KBM-7 (cell line): ENCODE measurements around the gene OCA2.
A peak's percentile ranks its signal among the peaks of the same experiment; 100 is the strongest.

ENCODE experiments used
- DNase-seq: peaks from one replicate; pipeline ENCODE4 v3.0.0-alpha.2; 2015
- in situ Hi-C: fragments of 300-500 bp; cut with MboI; formaldehyde crosslinking; loops from 2 replicates; pipeline ENCODE4 v1.14.3; 2020; ENCODE audit warnings: low sequenced_read_pairs, low pct_unique_long_range_greater_than_20kb, mixed read lengths

OCA2 gene

GRCh38 chr15:28086175-28086703 is 12.9 kb downstream of the OCA2 start:
- in situ Hi-C loops: no loop called here

GRCh38 chr15:28085489-28086174 is 13.5 kb downstream of the OCA2 start:
- in situ Hi-C loops: no loop called here
- no peak for DNase-seq

More at GRCh38 chr15:28086175-28086703, 12.9 kb downstream of the OCA2 start:
- peak; percentile 67 for DNase-seq

- no peak for DNase-seq
- in situ Hi-C loops: no loop called here
These were observed 14.6 kb downstream of the OCA2 start for GRCh38 chr15:28084547-28084946.

GRCh38 chr15:28082891-28083684 is 16.0 kb downstream of the OCA2 start:
- in situ Hi-C loops: no loop called here
- no peak for DNase-seq

DNA sequence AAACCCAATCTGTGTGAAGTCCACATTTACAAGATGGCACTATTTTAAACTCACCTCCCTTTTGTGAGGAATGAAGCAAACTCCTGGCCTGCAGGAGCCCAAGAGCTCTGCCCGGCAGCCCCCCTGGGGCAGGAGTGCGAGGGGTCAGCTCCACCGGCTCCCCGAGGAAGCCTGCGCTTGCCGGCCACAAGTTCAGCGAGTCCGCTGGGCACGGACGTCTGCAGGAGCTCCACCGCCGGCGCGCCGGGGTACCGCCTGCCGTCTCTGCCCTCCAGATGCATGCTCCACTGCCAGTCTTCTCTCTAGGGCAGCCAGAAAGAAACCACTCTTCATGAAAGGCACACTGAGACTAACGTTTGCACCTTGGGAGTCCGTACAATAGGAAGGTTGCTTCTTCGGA is 17.5 kb downstream of the OCA2 start:
- in situ Hi-C loops: no loop called here
- DNase-seq: no peak

DNA sequence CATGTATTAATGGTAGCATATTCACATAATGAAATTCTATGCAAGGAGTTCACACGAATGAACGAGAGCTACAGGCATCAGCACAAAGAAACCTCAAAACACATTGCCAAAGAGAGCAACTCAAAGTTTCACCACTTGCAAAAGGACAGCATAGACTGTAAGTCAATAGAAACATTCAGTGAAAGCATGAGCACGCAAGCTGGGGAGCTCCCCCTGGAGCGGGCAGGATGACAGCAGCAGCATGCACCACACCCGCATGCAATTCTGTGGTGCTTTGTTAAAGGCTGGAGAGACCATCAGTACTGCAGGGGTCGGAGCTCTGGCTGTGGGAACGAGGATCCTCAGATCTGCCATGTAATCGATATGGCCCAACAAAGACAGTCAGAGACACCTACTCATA is 18.7 kb downstream of the OCA2 start:
- in situ Hi-C loops: no loop called here

DNA sequence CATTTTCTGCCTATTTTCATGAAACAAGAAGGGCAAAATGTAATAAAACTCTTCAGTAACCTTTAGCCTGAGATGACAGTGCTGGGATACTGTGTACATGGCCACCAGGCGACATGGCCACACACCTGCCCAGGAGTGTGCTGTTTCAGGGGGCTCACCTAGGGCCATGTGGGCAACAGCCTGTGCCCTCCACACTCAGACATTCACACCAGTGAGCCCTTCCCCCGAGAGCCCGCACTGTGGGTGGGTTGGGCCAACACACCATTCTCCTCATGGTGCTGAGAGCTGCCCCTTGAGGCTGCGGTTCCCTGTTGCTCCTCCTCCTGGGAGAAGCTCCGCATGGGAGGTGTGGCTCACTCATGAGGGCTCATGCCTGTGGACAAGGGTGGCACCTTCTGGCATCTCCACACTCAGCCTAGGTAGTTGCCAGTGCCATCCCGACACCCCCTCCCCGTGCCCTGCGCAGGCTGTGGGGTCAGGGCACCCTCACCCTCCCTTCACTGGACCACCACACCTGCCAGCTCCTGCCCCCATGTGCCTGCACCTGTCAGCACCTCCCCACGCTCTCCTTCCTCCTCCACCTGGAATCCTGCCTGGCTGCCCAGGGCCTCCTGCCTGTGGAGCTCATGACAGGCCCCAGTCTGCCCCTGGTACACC is 19.7 kb downstream of the OCA2 start:
- DNase-seq: no peak
- in situ Hi-C loops: no loop called here

More for the DNA sequence above, 18.7 kb downstream of the OCA2 start:
- DNase-seq: no peak

DNA sequence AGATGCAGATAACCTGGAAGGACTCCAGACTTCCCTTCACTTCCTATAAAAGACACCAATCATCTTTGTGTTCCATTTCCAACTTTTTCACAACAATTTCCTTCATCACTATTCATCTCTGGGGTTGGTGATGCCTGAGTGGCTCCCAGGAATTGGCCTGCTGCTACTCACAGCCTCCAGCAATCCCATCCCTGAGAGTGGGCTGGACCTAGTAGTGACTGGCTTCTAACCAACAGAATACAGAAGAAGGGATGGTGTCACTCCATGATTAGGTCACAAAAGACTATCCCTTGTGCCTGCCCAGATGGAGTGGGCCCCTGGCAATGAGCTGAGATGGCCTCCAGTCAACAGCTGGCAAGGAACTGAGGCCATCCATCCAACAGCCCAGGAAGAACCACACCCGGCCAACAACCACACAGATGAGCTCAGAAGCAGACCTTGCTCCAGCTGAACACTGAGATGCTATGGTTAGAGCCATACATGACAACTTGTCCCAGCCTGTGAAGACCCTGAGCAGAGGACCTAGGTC is 20.9 kb downstream of the OCA2 start:
- in situ Hi-C loops: no loop called here
- DNase-seq: no peak

DNA sequence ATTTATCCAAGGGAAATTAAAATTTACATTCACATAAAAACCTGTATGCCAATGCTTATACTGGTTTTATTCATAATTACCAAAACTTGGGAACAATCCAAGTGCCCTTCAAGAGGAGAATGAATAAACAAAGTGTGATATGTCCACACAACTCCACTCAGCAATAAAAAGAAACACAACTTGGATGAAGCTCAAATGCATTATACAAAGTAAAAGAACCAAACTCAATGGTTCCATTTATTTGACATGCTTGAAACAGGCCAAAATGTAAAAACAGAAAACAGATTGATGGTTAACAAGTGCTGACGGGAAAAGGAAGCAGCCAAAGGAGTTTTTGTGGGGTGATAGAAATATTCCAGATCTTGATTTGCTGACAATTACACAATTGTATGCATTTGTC is 23.5 kb downstream of the OCA2 start:
- no peak for DNase-seq
- in situ Hi-C loops: no loop called here

DNA sequence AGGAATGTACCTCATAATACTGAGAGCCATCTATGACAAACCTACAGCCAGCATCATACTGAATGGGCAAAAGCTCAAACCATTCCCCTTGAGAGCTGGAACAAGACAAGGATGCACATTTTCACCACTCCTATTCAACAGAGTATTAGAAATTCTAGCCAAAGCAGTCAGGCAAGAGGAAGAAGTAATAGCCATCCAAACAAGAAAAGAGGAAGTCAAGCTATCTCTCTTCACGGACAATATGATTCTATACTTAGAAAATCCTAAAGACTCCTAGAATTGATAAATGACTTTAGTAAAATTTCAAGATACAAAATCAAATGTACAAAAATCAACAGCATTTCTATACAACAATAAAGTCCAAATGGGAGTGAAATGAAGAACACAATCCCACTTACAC is 30.2 kb downstream of the OCA2 start:
- in situ Hi-C loops: no loop called here
- DNase-seq: peak; percentile 32

- no peak for DNase-seq
- in situ Hi-C loops: no loop called here
These were observed 32.9 kb downstream of the OCA2 start for GRCh38 chr15:28066231-28066630.

- DNase-seq: no peak
- in situ Hi-C loops: no loop called here
These were observed 39.1 kb downstream of the OCA2 start for GRCh38 chr15:28060005-28060404.

- in situ Hi-C loops: no loop called here
- no peak for DNase-seq
These were observed 41.0 kb downstream of the OCA2 start for GRCh38 chr15:28058082-28058481.

GRCh38 chr15:28051955-28052633 is 47.0 kb downstream of the OCA2 start:
- in situ Hi-C loops: no loop called here
- no peak for DNase-seq

DNA sequence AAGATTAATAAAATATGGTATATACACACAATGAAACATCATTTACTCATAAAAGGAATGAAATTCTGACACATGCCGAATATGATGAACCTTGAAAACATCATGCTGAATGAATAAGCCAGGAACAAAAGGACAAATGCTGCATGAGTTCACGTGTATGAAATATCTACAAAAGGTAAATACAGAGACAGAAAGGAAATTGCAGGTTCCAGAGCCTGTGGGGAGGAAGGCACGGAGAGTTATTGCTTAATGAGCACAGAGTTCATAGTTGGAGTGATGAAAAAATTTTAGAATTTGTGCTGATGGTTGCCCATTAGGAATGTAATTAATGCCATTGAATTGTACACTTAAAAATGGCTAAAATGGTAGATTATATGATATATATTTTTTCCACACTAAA is 49.5 kb downstream of the OCA2 start:
- in situ Hi-C loops: no loop called here
- no peak for DNase-seq

GRCh38 chr15:28047277-28047676 is 51.8 kb downstream of the OCA2 start:
- in situ Hi-C loops: no loop called here
- no peak for DNase-seq

- in situ Hi-C loops: no loop called here
- DNase-seq: no peak
These were observed 54.9 kb downstream of the OCA2 start for GRCh38 chr15:28044121-28044672.

DNA sequence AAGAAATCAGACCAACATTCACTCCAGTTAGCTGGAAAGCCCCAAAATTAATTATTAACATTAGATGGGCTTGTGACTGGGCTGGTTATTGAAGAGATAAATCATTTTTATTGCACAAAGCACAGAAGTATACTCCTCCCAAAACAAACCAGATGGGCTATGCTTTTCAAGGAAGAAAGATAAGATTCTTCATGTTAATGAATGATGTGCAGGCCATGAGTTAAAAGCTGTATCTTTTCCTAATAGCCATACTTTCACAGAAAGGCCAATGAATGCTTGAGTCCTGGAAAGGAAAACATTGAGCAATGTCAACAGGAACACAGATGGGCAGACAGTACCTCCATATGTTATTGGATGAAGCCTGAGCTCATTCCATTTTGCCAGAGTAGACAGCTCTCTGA is 55.4 kb downstream of the OCA2 start:
- DNase-seq: no peak
- in situ Hi-C loops: no loop called here
